ENCODE data around the gene RFX4.

Gene RFX4

GRCh38 chr12:106673141-106673540 is 90.3 kb downstream of the RFX4 start:
- no peaks in the 10 kb centered on the region for H3K79me1 ChIP-seq (ENCODE audit: low read length)
- no peaks in the 10 kb centered on the region for H3K79me2 ChIP-seq (ENCODE audit: control insufficient read depth, insufficient read depth, low read length, poor library complexity)
- no peak overlapping the region for H3K23ac ChIP-seq (ENCODE audit: low read length)
- no peaks in the 10 kb centered on the region for H3K27me3 ChIP-seq (ENCODE audit: insufficient read depth, low read length)
- no peak overlapping the region for H3K4ac ChIP-seq (ENCODE audit: low read depth, low read length)
- H2BK12ac ChIP-seq (ENCODE audit: low read length) = no peak overlapping the region
- H2BK5ac ChIP-seq (ENCODE audit: low read depth, low read length, poor library complexity) = no peak overlapping the region
- H2BK120ac ChIP-seq (ENCODE audit: insufficient read depth, low read length, poor library complexity) = no peak overlapping the region
- no peak overlapping the region for H2AK5ac ChIP-seq (ENCODE audit: low read length)
- H3K4me1 ChIP-seq (ENCODE audit: control insufficient read depth in 1 of 2, insufficient read depth in 2 of 2, low read length in 2 of 2) = no peaks in the 10 kb centered on the region
- no peak overlapping the region for H4K91ac ChIP-seq (ENCODE audit: low read depth, low read length)
- no peak overlapping the region for H4K12ac ChIP-seq (ENCODE audit: low read depth, low read length)
- no peak overlapping the region for H3K9ac ChIP-seq (ENCODE audit: low read length)
- H4K8ac ChIP-seq (ENCODE audit: low read depth, low read length) = no peak overlapping the region
- H3K4me2 ChIP-seq (ENCODE audit: low read length) = no peak overlapping the region
- no peak for DNase-seq
- H3K27ac ChIP-seq (ENCODE audit: low read depth, low read length) = no peak overlapping the region
- no peak overlapping the region for H3K4me3 ChIP-seq (ENCODE audit: low read depth, low read length)
- no CpG with 5 or more reads among the region's 8 CpGs for WGBS (ENCODE audit: extremely low coverage, insufficient coverage, insufficient read length)
- no peaks in the 10 kb centered on the region for H3K9me3 ChIP-seq (ENCODE audit: insufficient read depth, low read depth, low read length)
- H3K18ac ChIP-seq (ENCODE audit: low read length) = no peak overlapping the region
- H2AFZ ChIP-seq (ENCODE audit: insufficient read depth, low read length, poor library complexity) = no peak overlapping the region
- H3K14ac ChIP-seq (ENCODE audit: low read length) = no peak overlapping the region
- no peaks in the 10 kb centered on the region for H3K36me3 ChIP-seq (ENCODE audit: control insufficient read depth in 1 of 2, insufficient read depth in 2 of 2, low read length in 2 of 2)

- H3K4me2 ChIP-seq (ENCODE audit: low read length) = no peak overlapping the region
- H2BK5ac ChIP-seq (ENCODE audit: low read depth, low read length, poor library complexity) = no peak overlapping the region
- peaks cover under 1% of the 10 kb centered on the region in 2 experiments for H3K4me1 ChIP-seq (ENCODE audit: control insufficient read depth in 1 of 2, insufficient read depth in 2 of 2, low read length in 2 of 2)
- H3K18ac ChIP-seq (ENCODE audit: low read length) = no peak overlapping the region
- H3K79me2 ChIP-seq (ENCODE audit: control insufficient read depth, insufficient read depth, low read length, poor library complexity) = no peaks in the 10 kb centered on the region
- no peak overlapping the region for H3K27ac ChIP-seq (ENCODE audit: low read depth, low read length)
- H3K79me1 ChIP-seq (ENCODE audit: low read length) = no peaks in the 10 kb centered on the region
- no peak overlapping the region for H2AFZ ChIP-seq (ENCODE audit: insufficient read depth, low read length, poor library complexity)
- H3K9me3 ChIP-seq (ENCODE audit: insufficient read depth, low read depth, low read length) = no peaks in the 10 kb centered on the region
- H4K12ac ChIP-seq (ENCODE audit: low read depth, low read length) = no peak overlapping the region
- H4K8ac ChIP-seq (ENCODE audit: low read depth, low read length) = no peak overlapping the region
- WGBS (ENCODE audit: extremely low coverage, insufficient coverage, insufficient read length) = no CpG with 5 or more reads among the region's 10 CpGs
- no peak overlapping the region for H3K23ac ChIP-seq (ENCODE audit: low read length)
- H3K4me3 ChIP-seq (ENCODE audit: low read depth, low read length) = no peak overlapping the region
- no peaks in the 10 kb centered on the region for H3K27me3 ChIP-seq (ENCODE audit: insufficient read depth, low read length)
- no peak overlapping the region for H3K9ac ChIP-seq (ENCODE audit: low read length)
- no peak overlapping the region for H4K91ac ChIP-seq (ENCODE audit: low read depth, low read length)
- H3K4ac ChIP-seq (ENCODE audit: low read depth, low read length) = no peak overlapping the region
- H3K36me3 ChIP-seq (ENCODE audit: control insufficient read depth in 1 of 2, insufficient read depth in 2 of 2, low read length in 2 of 2) = no peaks in the 10 kb centered on the region
- H3K14ac ChIP-seq (ENCODE audit: low read length) = no peak overlapping the region
- no peak overlapping the region for H2BK120ac ChIP-seq (ENCODE audit: insufficient read depth, low read length, poor library complexity)
- H2AK5ac ChIP-seq (ENCODE audit: low read length) = no peak overlapping the region
- no peak overlapping the region for H2BK12ac ChIP-seq (ENCODE audit: low read length)
- no peak for DNase-seq
These were observed 93.0 kb downstream of the RFX4 start for GRCh38 chr12:106675651-106676435.

- H3K9me3 ChIP-seq (ENCODE audit: insufficient read depth, low read depth, low read length) = no peaks in the 10 kb centered on the region
- H3K4ac ChIP-seq (ENCODE audit: low read depth, low read length) = no peak overlapping the region
- no peaks in the 10 kb centered on the region for H3K36me3 ChIP-seq (ENCODE audit: control insufficient read depth in 1 of 2, insufficient read depth in 2 of 2, low read length in 2 of 2)
- no peak overlapping the region for H3K4me3 ChIP-seq (ENCODE audit: low read depth, low read length)
- H3K4me2 ChIP-seq (ENCODE audit: low read length) = no peak overlapping the region
- no peak overlapping the region for H4K91ac ChIP-seq (ENCODE audit: low read depth, low read length)
- H4K8ac ChIP-seq (ENCODE audit: low read depth, low read length) = no peak overlapping the region
- no peak for DNase-seq
- H3K18ac ChIP-seq (ENCODE audit: low read length) = no peak overlapping the region
- no peaks in the 10 kb centered on the region for H3K27me3 ChIP-seq (ENCODE audit: insufficient read depth, low read length)
- H3K79me2 ChIP-seq (ENCODE audit: control insufficient read depth, insufficient read depth, low read length, poor library complexity) = no peaks in the 10 kb centered on the region
- H2AK5ac ChIP-seq (ENCODE audit: low read length) = no peak overlapping the region
- peaks cover 11 to 14% of the 10 kb centered on the region in 2 experiments for H3K4me1 ChIP-seq (ENCODE audit: control insufficient read depth in 1 of 2, insufficient read depth in 2 of 2, low read length in 2 of 2)
- H3K14ac ChIP-seq (ENCODE audit: low read length) = no peak overlapping the region
- H3K23ac ChIP-seq (ENCODE audit: low read length) = no peak overlapping the region
- H4K12ac ChIP-seq (ENCODE audit: low read depth, low read length) = no peak overlapping the region
- no peak overlapping the region for H2BK5ac ChIP-seq (ENCODE audit: low read depth, low read length, poor library complexity)
- no peak overlapping the region for H2AFZ ChIP-seq (ENCODE audit: insufficient read depth, low read length, poor library complexity)
- H2BK120ac ChIP-seq (ENCODE audit: insufficient read depth, low read length, poor library complexity) = no peak overlapping the region
- H3K27ac ChIP-seq (ENCODE audit: low read depth, low read length) = no peak overlapping the region
- H3K79me1 ChIP-seq (ENCODE audit: low read length) = no peaks in the 10 kb centered on the region
- no CpG with 5 or more reads among the region's 1 CpG for WGBS (ENCODE audit: extremely low coverage, insufficient coverage, insufficient read length)
- no peak overlapping the region for H3K9ac ChIP-seq (ENCODE audit: low read length)
- no peak overlapping the region for H2BK12ac ChIP-seq (ENCODE audit: low read length)
These were observed 96.8 kb downstream of the RFX4 start for GRCh38 chr12:106679574-106679973.

- H3K4me2 ChIP-seq (ENCODE audit: low read length) = no peak overlapping the region
- H4K8ac ChIP-seq (ENCODE audit: low read depth, low read length) = no peak overlapping the region
- H3K4me1 ChIP-seq (ENCODE audit: control insufficient read depth in 1 of 2, insufficient read depth in 2 of 2, low read length in 2 of 2) = peaks cover 11 to 14% of the 10 kb centered on the region in 2 experiments
- no peak overlapping the region for H2BK5ac ChIP-seq (ENCODE audit: low read depth, low read length, poor library complexity)
- H3K36me3 ChIP-seq (ENCODE audit: control insufficient read depth in 1 of 2, insufficient read depth in 2 of 2, low read length in 2 of 2) = no peaks in the 10 kb centered on the region
- no peaks in the 10 kb centered on the region for H3K79me2 ChIP-seq (ENCODE audit: control insufficient read depth, insufficient read depth, low read length, poor library complexity)
- no peaks in the 10 kb centered on the region for H3K27me3 ChIP-seq (ENCODE audit: insufficient read depth, low read length)
- no peak overlapping the region for H3K14ac ChIP-seq (ENCODE audit: low read length)
- no peak overlapping the region for H3K9ac ChIP-seq (ENCODE audit: low read length)
- H3K23ac ChIP-seq (ENCODE audit: low read length) = no peak overlapping the region
- no peak overlapping the region for H2AFZ ChIP-seq (ENCODE audit: insufficient read depth, low read length, poor library complexity)
- no peak overlapping the region for H2AK5ac ChIP-seq (ENCODE audit: low read length)
- no peak overlapping the region for H3K4me3 ChIP-seq (ENCODE audit: low read depth, low read length)
- H3K18ac ChIP-seq (ENCODE audit: low read length) = no peak overlapping the region
- DNase-seq = no peak
- no peaks in the 10 kb centered on the region for H3K79me1 ChIP-seq (ENCODE audit: low read length)
- no peak overlapping the region for H3K27ac ChIP-seq (ENCODE audit: low read depth, low read length)
- no peak overlapping the region for H4K12ac ChIP-seq (ENCODE audit: low read depth, low read length)
- H2BK120ac ChIP-seq (ENCODE audit: insufficient read depth, low read length, poor library complexity) = no peak overlapping the region
- H3K4ac ChIP-seq (ENCODE audit: low read depth, low read length) = no peak overlapping the region
- H2BK12ac ChIP-seq (ENCODE audit: low read length) = no peak overlapping the region
- H3K9me3 ChIP-seq (ENCODE audit: insufficient read depth, low read depth, low read length) = no peaks in the 10 kb centered on the region
- H4K91ac ChIP-seq (ENCODE audit: low read depth, low read length) = no peak overlapping the region
These were observed 97.5 kb downstream of the RFX4 start for GRCh38 chr12:106680280-106680679.

Data from trophoblast cell (in vitro differentiated cells and primary cell).